ENCODE measurements around the gene CCDC9B.

Gene CCDC9B

DNA sequence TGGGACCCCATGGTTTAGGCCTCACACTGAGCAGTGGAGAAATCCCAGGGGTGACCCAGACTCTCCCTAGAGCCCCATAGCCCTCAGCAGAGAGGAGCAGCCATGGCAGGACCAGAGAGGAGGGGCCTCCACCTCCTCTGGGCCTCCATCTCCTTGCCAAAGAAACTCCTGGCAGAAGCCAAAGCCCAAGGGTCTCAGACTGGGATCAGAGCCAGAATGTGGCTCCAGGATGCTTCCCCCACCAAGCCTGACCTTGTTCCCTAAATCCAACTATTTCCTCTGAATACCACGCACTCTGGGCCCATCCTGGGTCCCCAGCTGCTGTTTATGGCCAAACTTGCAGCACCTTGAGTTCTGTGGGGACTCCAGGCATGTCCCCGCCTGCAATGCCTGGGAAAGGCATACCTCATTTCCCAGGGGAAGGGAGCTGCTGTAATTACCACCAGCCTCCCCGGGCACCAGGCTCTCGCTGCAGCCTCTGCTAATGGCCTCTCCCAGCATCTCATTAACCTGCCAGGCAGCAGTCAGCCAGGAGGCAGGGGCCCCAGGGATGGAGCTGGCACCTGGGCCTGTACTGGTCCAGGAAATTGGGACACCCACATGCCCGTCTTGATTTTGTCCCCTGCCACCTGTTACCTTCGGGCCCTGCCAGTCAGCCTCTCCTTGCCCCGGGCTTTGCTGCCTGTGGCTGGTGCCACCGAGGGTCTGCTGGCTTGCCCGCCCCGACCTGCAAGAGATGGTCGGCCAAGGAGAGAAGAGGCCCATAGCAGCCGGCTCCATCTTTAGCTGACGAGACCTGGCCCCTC, 4.6 kb downstream of the CCDC9B start:
- no peaks in the 10 kb centered on the region for H3K36me3 ChIP-seq (ENCODE audit: control insufficient read depth, insufficient read depth, low read length)
- no peak overlapping the region for H3K4me3 ChIP-seq (ENCODE audit: low read depth, low read length)
- H3K27ac ChIP-seq: no peak overlapping the region
- no peaks in the 10 kb centered on the region for H3K9me3 ChIP-seq (ENCODE audit: control insufficient read depth, low read length)
- no peaks in the 10 kb centered on the region for H3K27me3 ChIP-seq (ENCODE audit: control insufficient read depth, insufficient read depth, low read length)
- no peak overlapping the region for H3K4me2 ChIP-seq (ENCODE audit: low read length)
- no peak for TF ChIP-seq CTCF (IDR thresholded peaks at IDR 0.05)
- peaks cover 20% of the 10 kb centered on the region for H3K4me1 ChIP-seq
- peaks cover 12% of the 10 kb centered on the region for H3K79me2 ChIP-seq
- no peak overlapping the region for H3K9ac ChIP-seq
- H2AFZ ChIP-seq: no peak overlapping the region

GRCh38 chr15:40334941-40335795, 5.6 kb downstream of the CCDC9B start:
- TF ChIP-seq CTCF (IDR thresholded peaks at IDR 0.05): no peak
- Histone ChIP-seq H2AFZ (no peak overlapping the region), H3K4me3 (ENCODE audit: low read depth, low read length) (no peak overlapping the region), H3K9ac (no peak overlapping the region), H3K36me3 (ENCODE audit: control insufficient read depth, insufficient read depth, low read length) (no peaks in the 10 kb centered on the region), H3K4me2 (ENCODE audit: low read length) (no peak overlapping the region), H3K4me1 (peaks cover 18% of the 10 kb centered on the region), H3K27me3 (ENCODE audit: control insufficient read depth, insufficient read depth, low read length) (no peaks in the 10 kb centered on the region), H3K27ac (peak overlapping the region; percentile 68), H3K9me3 (ENCODE audit: control insufficient read depth, low read length) (no peaks in the 10 kb centered on the region), H3K79me2 (peaks cover 12% of the 10 kb centered on the region)

DNA sequence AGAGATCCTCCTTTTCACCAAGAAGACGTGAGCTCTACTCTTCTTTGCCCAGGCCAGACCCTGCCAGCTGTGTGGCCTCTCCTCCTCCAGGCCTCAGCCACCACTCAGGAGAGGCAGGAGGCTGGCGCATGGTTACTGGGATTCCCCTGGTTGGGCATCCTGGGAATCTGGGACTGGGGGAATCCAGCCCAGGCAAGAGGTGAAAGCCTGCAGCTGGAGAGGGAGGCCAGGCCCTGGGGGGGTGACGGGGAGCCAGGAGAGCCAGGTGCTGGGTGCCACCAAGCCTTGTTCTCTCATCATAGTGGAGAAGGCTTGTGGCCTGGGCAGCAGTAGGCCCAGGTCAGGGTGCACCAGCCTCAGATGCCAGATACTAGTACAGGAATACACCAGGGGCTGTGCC, 6.2 kb downstream of the CCDC9B start:
- peak overlapping the region; percentile 68 for H3K27ac ChIP-seq
- no peak for TF ChIP-seq CTCF (IDR thresholded peaks at IDR 0.05)
- no peak overlapping the region for H3K4me2 ChIP-seq (ENCODE audit: low read length)
- H3K9ac ChIP-seq: no peak overlapping the region
- H3K4me3 ChIP-seq (ENCODE audit: low read depth, low read length): no peak overlapping the region
- H3K79me2 ChIP-seq: peaks cover 11% of the 10 kb centered on the region
- no peaks in the 10 kb centered on the region for H3K36me3 ChIP-seq (ENCODE audit: control insufficient read depth, insufficient read depth, low read length)
- H3K9me3 ChIP-seq (ENCODE audit: control insufficient read depth, low read length): no peaks in the 10 kb centered on the region
- H3K27me3 ChIP-seq (ENCODE audit: control insufficient read depth, insufficient read depth, low read length): no peaks in the 10 kb centered on the region
- no peak overlapping the region for H2AFZ ChIP-seq
- peaks cover 13% of the 10 kb centered on the region for H3K4me1 ChIP-seq

GRCh38 chr15:40333922-40334492, 6.7 kb downstream of the CCDC9B start:
- TF ChIP-seq CTCF (IDR thresholded peaks at IDR 0.05): no peak
- H3K4me2 ChIP-seq (ENCODE audit: low read length): no peak overlapping the region
- peaks cover 8% of the 10 kb centered on the region for H3K4me1 ChIP-seq
- H3K9me3 ChIP-seq (ENCODE audit: control insufficient read depth, low read length): no peaks in the 10 kb centered on the region
- H2AFZ ChIP-seq: no peak overlapping the region
- no peaks in the 10 kb centered on the region for H3K36me3 ChIP-seq (ENCODE audit: control insufficient read depth, insufficient read depth, low read length)
- H3K79me2 ChIP-seq: peaks cover 7% of the 10 kb centered on the region
- H3K9ac ChIP-seq: no peak overlapping the region
- H3K27me3 ChIP-seq (ENCODE audit: control insufficient read depth, insufficient read depth, low read length): no peaks in the 10 kb centered on the region
- no peak overlapping the region for H3K4me3 ChIP-seq (ENCODE audit: low read depth, low read length)
- peak overlapping the region; percentile 68 for H3K27ac ChIP-seq

Data from parathyroid adenoma (tissue), 2 donors.